HEK293T (cell line): ENCODE data around the gene TGDS.

Source experiments
- CTCF ChIA-PET: fragments of 350-600 bp; formaldehyde crosslinking; extraction: SDS; loops from one replicate; lab custom pipeline; 2021; ENCODE audit warnings: antibody characterized with exemption, inconsistent platforms; lab: Yijun Ruan, JAX
- POLR2A ChIA-PET: fragments of 350-600 bp; formaldehyde crosslinking; extraction: SDS; loops from one replicate; lab custom pipeline; 2020; ENCODE audit warnings: antibody characterized with exemption, inconsistent platforms; lab: Yijun Ruan, JAX
- DNase-seq: peaks from one replicate; pipeline ENCODE4 v3.0.0; 2012; ENCODE audit warnings: mixed read lengths; ENCODE audit errors: extremely low spot score
- ARNT ChIP-seq: fragments of 450-650 bp; IDR thresholded peaks from 2 replicates; pipeline ENCODE4 v1.6.1; 2017; ENCODE audit warnings: mild to moderate bottlenecking
- BHLHE40 ChIP-seq: fragments of 450-650 bp; IDR thresholded peaks from 2 replicates; pipeline ENCODE4 v1.6.1; 2016; ENCODE audit warnings: mild to moderate bottlenecking, moderate library complexity, borderline replicate concordance
- CTBP1 ChIP-seq: fragments of 450-650 bp; IDR thresholded peaks from 2 replicates; pipeline ENCODE4 v1.6.1; 2016; ENCODE audit warnings: borderline replicate concordance
- ELF4 ChIP-seq: fragments of 450-650 bp; IDR thresholded peaks from 2 replicates; pipeline ENCODE4 v1.6.1; 2017; ENCODE audit warnings: antibody characterized with exemption
- FOXA1 ChIP-seq: fragments of 450-650 bp; IDR thresholded peaks from 2 replicates; pipeline ENCODE4 v1.6.1; 2016; ENCODE audit warnings: mild to moderate bottlenecking
- FOXK2 ChIP-seq: fragments of 450-650 bp; IDR thresholded peaks from 2 replicates; pipeline ENCODE4 v1.6.1; 2016; ENCODE audit warnings: mild to moderate bottlenecking
- FOXM1 ChIP-seq: fragments of 450-650 bp; IDR thresholded peaks from 2 replicates; pipeline ENCODE4 v1.6.1; 2017; ENCODE audit warnings: mild to moderate bottlenecking, borderline replicate concordance
- HDGF ChIP-seq: fragments of 450-650 bp; IDR thresholded peaks from 2 replicates; pipeline ENCODE4 v1.6.1; 2017; ENCODE audit warnings: antibody characterized with exemption, borderline replicate concordance
- L3MBTL2 ChIP-seq: fragments of 450-650 bp; conservative IDR thresholded peaks from 2 replicates; pipeline ENCODE4 v1.6.1; 2016; ENCODE audit warnings: mild to moderate bottlenecking
- LEF1 ChIP-seq: fragments of 450-650 bp; IDR thresholded peaks from 2 replicates; pipeline ENCODE4 v1.6.1; 2017; ENCODE audit warnings: mild to moderate bottlenecking, borderline replicate concordance
- NFRKB ChIP-seq: fragments of 450-650 bp; IDR thresholded peaks from 2 replicates; pipeline ENCODE4 v1.6.1; 2016; ENCODE audit warnings: mild to moderate bottlenecking, moderate library complexity
- PKNOX1 ChIP-seq: fragments of 450-650 bp; IDR thresholded peaks from 2 replicates; pipeline ENCODE4 v1.6.1; 2016
- SP1 ChIP-seq: fragments of 450-650 bp; IDR thresholded peaks from 2 replicates; pipeline ENCODE4 v1.6.1; 2017
- SUZ12 ChIP-seq: fragments of 450-650 bp; IDR thresholded peaks from 2 replicates; pipeline ENCODE4 v1.6.1; 2016; ENCODE audit warnings: mild to moderate bottlenecking
- TARDBP ChIP-seq: fragments of 450-650 bp; IDR thresholded peaks from 2 replicates; pipeline ENCODE4 v1.6.1; 2016
- ZNF384 ChIP-seq: fragments of 450-650 bp; IDR thresholded peaks from 2 replicates; pipeline ENCODE4 v1.6.1; 2016

Gene TGDS

DNA sequence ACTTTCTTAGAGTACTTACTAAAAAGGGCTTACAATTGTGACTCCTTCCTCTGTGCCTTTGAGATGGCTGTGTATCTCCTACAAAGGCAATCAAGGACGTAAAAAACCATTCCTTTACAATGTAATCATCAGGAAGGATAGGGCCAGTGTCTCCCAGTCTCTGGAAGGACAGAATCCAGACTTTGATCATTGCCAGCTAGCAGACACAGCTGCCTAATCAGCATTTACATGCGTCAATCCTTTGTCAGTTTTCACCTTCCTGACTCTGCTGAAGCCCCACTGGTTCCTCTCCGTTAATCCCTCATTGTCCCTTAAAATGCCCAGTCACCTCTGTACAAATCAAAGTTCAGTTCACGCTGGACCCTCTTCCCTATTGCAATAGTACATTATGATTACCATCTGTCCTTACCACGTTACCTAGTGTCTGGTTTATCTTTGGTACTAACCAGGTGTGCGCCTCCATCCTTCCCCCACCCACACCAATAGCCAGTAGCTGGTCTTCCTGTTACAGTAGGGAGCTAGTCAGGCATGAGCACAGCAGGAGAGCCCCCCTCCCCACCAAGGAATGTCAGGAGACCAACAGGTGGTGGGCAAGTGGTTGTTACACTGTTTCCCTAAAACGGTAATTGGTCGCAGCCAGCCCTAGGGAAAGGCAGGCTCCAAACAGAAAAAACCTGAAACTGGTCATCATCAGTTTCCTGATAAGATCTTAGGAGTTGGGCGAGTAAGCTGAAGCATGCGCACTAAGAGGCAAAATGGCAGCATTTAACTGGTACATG, 49.7 kb downstream of the TGDS start:
- no peak for DNase-seq
- TF ChIP-seq ELF4: no peak
- TF ChIP-seq HDGF: no peak
- TF ChIP-seq TARDBP: no peak
- no peak for TF ChIP-seq ZNF384
- no peak for TF ChIP-seq FOXA1
- TF ChIP-seq BHLHE40: no peak
- no peak for TF ChIP-seq FOXK2
- TF ChIP-seq ARNT: no peak
- TF ChIP-seq NFRKB: no peak
- no peak for TF ChIP-seq SUZ12
- no peak for TF ChIP-seq PKNOX1
- TF ChIP-seq FOXM1: no peak
- TF ChIP-seq SP1: no peak
- TF ChIP-seq LEF1: no peak
- TF ChIP-seq L3MBTL2: no peak
- TF ChIP-seq CTBP1: no peak
- CTCF ChIA-PET: no interaction called here
- POLR2A ChIA-PET: interaction anchor here (1.9 kb wide), 1 partner anchor 50 kb away, joined by 6 read pairs; the partner anchor contains the start of gene TGDS

DNA sequence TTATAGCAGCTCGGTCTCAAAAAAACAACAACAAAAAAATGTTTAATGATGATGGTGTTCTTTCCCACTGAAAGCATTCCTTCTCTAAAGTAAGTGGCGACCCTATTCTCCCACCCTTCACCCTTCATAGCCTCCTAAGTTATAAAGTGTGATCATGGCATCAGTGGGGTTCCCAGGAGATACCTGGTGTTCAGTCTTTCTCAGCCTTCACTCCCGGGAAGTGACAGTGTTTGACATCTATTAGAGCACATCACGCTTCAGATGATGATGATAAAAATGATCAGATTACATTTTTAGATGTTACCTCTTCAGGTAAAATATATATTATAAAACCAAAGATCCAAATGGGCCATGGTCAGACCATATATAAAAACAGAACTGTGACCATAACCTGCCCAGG, 51.0 kb downstream of the TGDS start:
- POLR2A ChIA-PET: no interaction called here
- CTCF ChIA-PET: no interaction called here
- DNase-seq: no peak
- TF ChIP-seq LEF1 (no peak), ARNT (no peak), L3MBTL2 (no peak)

GRCh38 chr13:94542917-94543316, 53.0 kb downstream of the TGDS start:
- CTCF ChIA-PET: interaction anchor here (0.7 kb wide), 1 partner anchor 64 kb away, joined by 3 read pairs; no protein-coding TSS in a partner anchor
- no peak for TF ChIP-seq FOXA1
- TF ChIP-seq ZNF384: no peak
- TF ChIP-seq FOXK2: no peak
- no peak for TF ChIP-seq PKNOX1
- TF ChIP-seq FOXM1: no peak
- no peak for TF ChIP-seq ELF4
- TF ChIP-seq SP1: no peak
- no peak for TF ChIP-seq L3MBTL2
- no peak for TF ChIP-seq TARDBP
- TF ChIP-seq LEF1: no peak
- no peak for TF ChIP-seq ARNT
- TF ChIP-seq CTBP1: no peak
- no peak for TF ChIP-seq NFRKB
- no peak for TF ChIP-seq SUZ12
- TF ChIP-seq BHLHE40: no peak
- POLR2A ChIA-PET: interaction anchor here (1.0 kb wide), 1 partner anchor 59 kb away, joined by 3 read pairs; the partner anchor contains the start of gene GPR180
- no peak for DNase-seq

GRCh38 chr13:94537740-94538630, 58.0 kb downstream of the TGDS start:
- POLR2A ChIA-PET: interaction anchor here (3.1 kb wide), 1 partner anchor 11 kb away, joined by 38 read pairs; no protein-coding TSS in a partner anchor
- CTCF ChIA-PET: interaction anchor here (1.9 kb wide), 1 partner anchor 11 kb away, joined by 4 read pairs; no protein-coding TSS in a partner anchor
- TF ChIP-seq BHLHE40: no peak
- no peak for TF ChIP-seq PKNOX1
- TF ChIP-seq FOXA1: no peak
- TF ChIP-seq NFRKB: no peak
- TF ChIP-seq TARDBP: no peak
- TF ChIP-seq FOXK2: no peak
- TF ChIP-seq SUZ12: no peak
- no peak for TF ChIP-seq ELF4
- no peak for TF ChIP-seq SP1
- TF ChIP-seq ARNT: no peak
- no peak for TF ChIP-seq CTBP1
- TF ChIP-seq ZNF384: no peak
- no peak for TF ChIP-seq LEF1
- TF ChIP-seq FOXM1: no peak
- TF ChIP-seq HDGF: no peak
- TF ChIP-seq L3MBTL2: no peak
- DNase-seq: no peak

DNA sequence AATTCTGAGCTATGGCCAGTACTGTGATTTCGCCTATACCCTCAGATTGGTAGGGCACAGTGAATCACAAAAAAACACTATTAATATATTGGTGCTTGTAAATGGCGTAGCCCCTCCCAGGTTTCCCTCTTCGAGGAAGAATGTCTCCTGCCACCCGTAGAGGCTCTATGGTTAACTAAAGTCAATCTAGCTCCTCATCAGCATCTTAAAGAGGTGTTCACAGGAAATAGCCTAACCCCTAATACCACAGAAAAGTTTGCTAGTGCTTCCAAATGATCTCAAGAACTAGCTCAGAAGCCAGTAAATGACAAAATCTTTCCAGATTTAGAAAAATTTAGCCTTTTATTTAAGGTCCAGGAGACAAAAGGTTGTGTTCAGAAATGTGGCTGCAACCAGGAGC, 60.2 kb downstream of the TGDS start:
- ChIA-PET POLR2A (interaction anchor here (0.9 to 3.4 kb wide), 2 partner anchors 14 to 65 kb away, joined by 3 to 22 read pairs; partner anchors contain the start of gene GPR180), CTCF (no interaction called here)
- no peak for DNase-seq
- no peak for TF ChIP-seq FOXM1
- no peak for TF ChIP-seq ELF4
- TF ChIP-seq LEF1: no peak
